ENCODE measurements around the gene CXorf65.

The CXorf65 gene

GRCh38 chrX:71107245-71107644, 705 bp upstream of the CXorf65 start:
- no peak for DNase-seq (ENCODE audit: low read depth in 2 of 2)

GRCh38 chrX:71105628-71106027, 912 bp downstream of the CXorf65 start:
- DNase-seq (ENCODE audit: low read depth in 2 of 2), result no peak

GRCh38 chrX:71103110-71103983, 3.2 kb downstream of the CXorf65 start:
- DNase-seq (ENCODE audit: low read depth in 2 of 2), result no peak

- no peak for DNase-seq (ENCODE audit: low read depth in 2 of 2)
Observed at GRCh38 chrX:71102292-71102691, 4.2 kb downstream of the CXorf65 start.

GRCh38 chrX:71100581-71101505, 5.7 kb downstream of the CXorf65 start:
- no peak for DNase-seq (ENCODE audit: low read depth in 2 of 2)

GRCh38 chrX:71099736-71100135, 6.8 kb downstream of the CXorf65 start:
- DNase-seq (ENCODE audit: low read depth in 2 of 2), result no peak

- no peak for DNase-seq (ENCODE audit: low read depth in 2 of 2)
Observed at GRCh38 chrX:71098951-71099506, 7.5 kb downstream of the CXorf65 start.

GRCh38 chrX:71098302-71098701, 8.2 kb downstream of the CXorf65 start:
- DNase-seq (ENCODE audit: low read depth in 2 of 2), result peak in 1 of 2 donors; percentile 68

- no peak for DNase-seq (ENCODE audit: low read depth in 2 of 2)
Observed at GRCh38 chrX:71096760-71097032, 9.8 kb downstream of the CXorf65 start.

GRCh38 chrX:71095981-71096759, 10.4 kb downstream of the CXorf65 start:
- no peak for DNase-seq (ENCODE audit: low read depth in 2 of 2)

- peak; percentile 72 to 83 for DNase-seq (ENCODE audit: low read depth in 2 of 2)
Observed at GRCh38 chrX:71095555-71095980, 11.0 kb downstream of the CXorf65 start, which contains the start of gene FOXO4. TSS of gene FOXO4 (plus strand) at chrX:71095851. CDS start at chrX:71096529, 678 bp downstream.

GRCh38 chrX:71095033-71095432, 11.5 kb downstream of the CXorf65 start:
- no peak for DNase-seq (ENCODE audit: low read depth in 2 of 2)

- DNase-seq (ENCODE audit: low read depth in 2 of 2), result no peak
Observed at GRCh38 chrX:71091263-71091662, 15.3 kb downstream of the CXorf65 start.

GRCh38 chrX:71085900-71086299, 20.6 kb downstream of the CXorf65 start:
- no peak for DNase-seq (ENCODE audit: low read depth in 2 of 2)

- no peak for DNase-seq (ENCODE audit: low read depth in 2 of 2)
Observed at GRCh38 chrX:71082822-71083221, 23.7 kb downstream of the CXorf65 start.

- no peak for DNase-seq (ENCODE audit: low read depth in 2 of 2)
Observed at GRCh38 chrX:71082124-71082647, 24.4 kb downstream of the CXorf65 start.

- no peak for DNase-seq (ENCODE audit: low read depth in 2 of 2)
Observed at GRCh38 chrX:71081330-71082123, 25.0 kb downstream of the CXorf65 start.

GRCh38 chrX:71070531-71070930, 36.0 kb downstream of the CXorf65 start:
- no peak for DNase-seq (ENCODE audit: low read depth in 2 of 2)

- DNase-seq (ENCODE audit: low read depth in 2 of 2), result peak; percentile 76 to 79
Observed at GRCh38 chrX:71068044-71068918, 38.3 kb downstream of the CXorf65 start, which contains the start of gene SNX12. TSS of gene SNX12 (minus strand) at chrX:71068334. CDS start at chrX:71068306, 28 bp downstream.

Data from stimulated activated CD8-positive, alpha-beta memory T cell treated with anti-CD3 and anti-CD28 coated beads, Interleukin-15, amount 100 ng/mL, for 4 hours (primary cell).